ENCODE results near the gene IQSEC1. TPM values are rescaled to one million over a fixed set of nuclear protein-coding genes. Genes with fewer than 3 reads are reported as not detected.

The IQSEC1 gene
- total and polyA plus RNA-seq, 9 of the 15 experiments (the other 6 are each of a cell fraction or from before 2014, with no cell fraction given), result 0.56 to 39.0 (median 6.8) TPM

DNA sequence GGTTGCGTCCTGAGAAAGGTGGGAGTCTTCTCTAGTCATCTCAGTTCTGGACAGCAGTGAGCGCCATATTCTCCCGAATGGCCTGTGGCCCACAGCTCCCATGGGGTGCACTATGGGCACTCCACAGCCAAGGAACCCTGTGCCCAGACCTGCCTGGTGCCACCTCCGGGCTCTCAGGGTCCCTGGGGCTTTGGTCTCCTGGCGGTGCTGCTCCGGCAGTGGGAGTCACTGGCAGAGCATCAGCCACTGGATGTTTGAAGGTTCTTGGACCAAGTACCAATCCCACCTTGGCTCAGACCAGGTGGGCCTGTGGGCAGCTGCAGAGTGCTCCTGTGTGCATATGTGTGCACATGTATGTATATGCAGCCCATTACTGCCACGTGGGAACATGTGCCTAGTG, 163.5 kb downstream of the IQSEC1 start (continued):
- TF ChIP-seq ZBTB40 (IDR thresholded peaks at IDR 0.05) (no peak), ZBTB40 (CRISPR knock-in tag; IDR thresholded peaks at IDR 0.05) (no peak), NBN (IDR thresholded peaks at IDR 0.05; ENCODE audit: low read depth) (no peak), SREBF1 (IDR thresholded peaks at IDR 0.05; ENCODE audit: borderline replicate concordance, low read depth, low read length) (no peak), TCF15 (CRISPR knock-in tag; IDR thresholded peaks at IDR 0.05) (no peak), MEF2A (IDR thresholded peaks at IDR 0.05; ENCODE audit: control insufficient read depth, low read depth, low read length) (no peak), NRF1 (conservative IDR thresholded peaks at IDR 0.05 in 1 of 2, IDR thresholded peaks at IDR 0.05 in 1 of 2) (no peak), STAG1 (CRISPR knock-in tag; IDR thresholded peaks at IDR 0.05; ENCODE audit: borderline replicate concordance) (no peak)
